Measurements from ENCODE around the gene PTBP2. TPM values are rescaled to one million over a fixed set of nuclear protein-coding genes. Genes with fewer than 3 reads are reported as not detected.

Gene PTBP2, protein sequence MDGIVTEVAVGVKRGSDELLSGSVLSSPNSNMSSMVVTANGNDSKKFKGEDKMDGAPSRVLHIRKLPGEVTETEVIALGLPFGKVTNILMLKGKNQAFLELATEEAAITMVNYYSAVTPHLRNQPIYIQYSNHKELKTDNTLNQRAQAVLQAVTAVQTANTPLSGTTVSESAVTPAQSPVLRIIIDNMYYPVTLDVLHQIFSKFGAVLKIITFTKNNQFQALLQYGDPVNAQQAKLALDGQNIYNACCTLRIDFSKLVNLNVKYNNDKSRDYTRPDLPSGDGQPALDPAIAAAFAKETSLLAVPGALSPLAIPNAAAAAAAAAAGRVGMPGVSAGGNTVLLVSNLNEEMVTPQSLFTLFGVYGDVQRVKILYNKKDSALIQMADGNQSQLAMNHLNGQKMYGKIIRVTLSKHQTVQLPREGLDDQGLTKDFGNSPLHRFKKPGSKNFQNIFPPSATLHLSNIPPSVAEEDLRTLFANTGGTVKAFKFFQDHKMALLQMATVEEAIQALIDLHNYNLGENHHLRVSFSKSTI
- 29.7 TPM for total RNA-seq (ENCODE audit: unreplicated experiment)
- long read RNA-seq, partial matches to known transcripts = 1 of 9 reads
- long read RNA-seq, other reads (novel, unspliced or antisense) = 7 of 9 reads

DNA sequence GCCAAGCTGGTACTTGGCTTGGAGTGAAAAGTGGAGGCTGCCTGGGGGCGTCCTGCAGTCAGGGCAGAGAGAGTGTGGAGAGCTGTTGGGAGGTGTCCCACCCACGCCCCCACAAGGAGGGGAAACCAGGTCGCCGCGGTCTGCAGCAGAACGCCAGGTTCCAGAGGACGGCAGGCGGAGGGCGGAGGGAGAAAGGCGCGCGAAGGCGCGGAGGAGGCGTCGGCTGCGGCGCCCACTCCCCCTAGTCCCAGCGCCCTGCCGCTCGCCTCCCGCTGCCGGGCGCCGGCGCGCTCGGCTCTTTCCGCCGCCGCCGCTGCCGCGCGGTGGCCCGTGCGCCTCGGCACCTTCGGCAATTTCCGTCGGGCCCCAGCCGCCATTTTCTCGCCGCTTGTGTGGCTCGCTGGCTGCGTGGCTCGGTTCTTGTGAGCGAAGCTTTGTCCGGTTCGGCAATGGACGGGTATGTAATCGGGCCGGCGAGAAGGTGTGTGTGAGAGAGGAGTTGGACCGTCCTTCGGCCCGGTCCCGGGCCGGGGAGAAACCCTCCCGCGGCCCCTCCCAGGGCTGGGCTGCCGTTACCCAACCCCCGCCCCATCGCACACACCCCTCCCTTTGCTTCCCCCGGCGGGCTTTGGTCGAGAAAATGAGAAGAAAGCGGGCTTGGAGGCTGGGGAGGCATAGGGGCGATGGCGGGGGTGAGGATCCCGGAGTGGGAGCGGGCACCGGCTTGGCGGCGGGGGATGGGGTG, at the start of gene PTBP2:
Gene PTBP2, plus strand, starts transcription at position 369 of the 745 bp plus-strand sequence. Its CDS starts 81 bp downstream, at position 450.
- H3K36me3 Mint-ChIP-seq (ENCODE audit: low read depth, unreplicated experiment) = peaks cover 10% of the 10 kb centered on the region

DNA sequence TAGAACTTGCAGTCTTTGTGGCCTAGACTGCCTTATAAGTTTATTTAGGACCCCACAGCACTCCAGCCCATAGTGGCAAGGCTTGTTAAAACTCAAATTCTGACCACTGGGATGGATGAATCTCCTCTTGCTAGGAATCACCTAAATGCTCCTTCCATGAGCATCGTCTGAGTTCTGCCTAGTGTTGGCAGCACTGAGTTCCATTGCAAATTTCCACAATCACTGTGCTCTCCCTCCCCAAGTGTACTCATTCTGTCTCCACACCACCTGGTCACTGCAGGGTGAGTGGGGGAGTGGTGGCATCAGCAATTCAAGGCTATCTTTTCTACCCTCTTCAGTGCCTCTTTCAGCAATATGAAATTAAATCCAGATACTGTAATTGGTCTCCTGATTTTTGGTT, 46.7 kb upstream of the PTBP2 start:
- TF ChIP-seq, protein P1, sequence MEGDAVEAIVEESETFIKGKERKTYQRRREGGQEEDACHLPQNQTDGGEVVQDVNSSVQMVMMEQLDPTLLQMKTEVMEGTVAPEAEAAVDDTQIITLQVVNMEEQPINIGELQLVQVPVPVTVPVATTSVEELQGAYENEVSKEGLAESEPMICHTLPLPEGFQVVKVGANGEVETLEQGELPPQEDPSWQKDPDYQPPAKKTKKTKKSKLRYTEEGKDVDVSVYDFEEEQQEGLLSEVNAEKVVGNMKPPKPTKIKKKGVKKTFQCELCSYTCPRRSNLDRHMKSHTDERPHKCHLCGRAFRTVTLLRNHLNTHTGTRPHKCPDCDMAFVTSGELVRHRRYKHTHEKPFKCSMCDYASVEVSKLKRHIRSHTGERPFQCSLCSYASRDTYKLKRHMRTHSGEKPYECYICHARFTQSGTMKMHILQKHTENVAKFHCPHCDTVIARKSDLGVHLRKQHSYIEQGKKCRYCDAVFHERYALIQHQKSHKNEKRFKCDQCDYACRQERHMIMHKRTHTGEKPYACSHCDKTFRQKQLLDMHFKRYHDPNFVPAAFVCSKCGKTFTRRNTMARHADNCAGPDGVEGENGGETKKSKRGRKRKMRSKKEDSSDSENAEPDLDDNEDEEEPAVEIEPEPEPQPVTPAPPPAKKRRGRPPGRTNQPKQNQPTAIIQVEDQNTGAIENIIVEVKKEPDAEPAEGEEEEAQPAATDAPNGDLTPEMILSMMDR (IDR thresholded peaks at IDR 0.05; ENCODE audit: unreplicated experiment) = no peak
- Mint-ChIP-seq H3K27me3 (ENCODE audit: unreplicated experiment) (no peaks in the 10 kb centered on the region), H3K4me3 (ENCODE audit: unreplicated experiment) (no peak overlapping the region), H3K4me1 (ENCODE audit: unreplicated experiment) (no peaks in the 10 kb centered on the region), H3K36me3 (ENCODE audit: low read depth, unreplicated experiment) (no peaks in the 10 kb centered on the region), H3K9me3 (ENCODE audit: unreplicated experiment) (peaks cover 6% of the 10 kb centered on the region), H3K27ac (ENCODE audit: unreplicated experiment) (no peak overlapping the region)
- DNase-seq (ENCODE audit: low spot score) = no peak

More for the DNA sequence above, at the start of gene PTBP2:
- peak within 1 kb of the TSS; percentile 99 for H3K4me3 Mint-ChIP-seq (ENCODE audit: unreplicated experiment)
- H3K9me3 Mint-ChIP-seq (ENCODE audit: unreplicated experiment) = no peaks in the 10 kb centered on the region
- H3K27ac Mint-ChIP-seq (ENCODE audit: unreplicated experiment) = peak within 1 kb of the TSS; percentile 95
- H3K27me3 Mint-ChIP-seq (ENCODE audit: unreplicated experiment) = peaks cover 6% of the 10 kb centered on the region
- H3K4me1 Mint-ChIP-seq (ENCODE audit: unreplicated experiment) = peaks cover 19% of the 10 kb centered on the region
- peak; percentile 87 for DNase-seq (ENCODE audit: low spot score)
- TF ChIP-seq, protein P1 (IDR thresholded peaks at IDR 0.05; ENCODE audit: unreplicated experiment) = no peak

DNA sequence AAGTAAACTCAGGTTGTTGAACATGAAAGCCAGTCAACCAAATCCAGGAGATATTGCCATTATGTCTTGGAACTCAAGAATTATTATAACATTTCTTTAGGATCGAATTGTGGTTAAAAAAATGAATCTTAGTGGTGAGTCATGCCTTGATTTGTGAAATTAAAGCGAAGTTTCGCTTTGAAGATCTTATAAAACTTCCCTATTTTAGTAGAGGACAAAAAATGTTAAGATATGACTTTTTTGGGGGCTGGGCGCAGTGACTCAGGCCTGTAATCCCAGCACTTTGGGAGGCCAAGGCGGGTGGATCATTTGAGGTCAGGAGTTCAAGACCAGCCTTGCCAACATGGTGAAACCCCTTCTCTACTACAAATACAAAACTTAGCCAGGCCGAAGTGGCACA, 39.5 kb upstream of the PTBP2 start:
- no peaks in the 10 kb centered on the region for H3K36me3 Mint-ChIP-seq (ENCODE audit: low read depth, unreplicated experiment)
- H3K4me1 Mint-ChIP-seq (ENCODE audit: unreplicated experiment) = no peaks in the 10 kb centered on the region
- no peak overlapping the region for H3K4me3 Mint-ChIP-seq (ENCODE audit: unreplicated experiment)
- H3K27ac Mint-ChIP-seq (ENCODE audit: unreplicated experiment) = no peak overlapping the region
- DNase-seq (ENCODE audit: low spot score) = no peak
- no peaks in the 10 kb centered on the region for H3K9me3 Mint-ChIP-seq (ENCODE audit: unreplicated experiment)
- TF ChIP-seq, protein P1 (IDR thresholded peaks at IDR 0.05; ENCODE audit: unreplicated experiment) = no peak
- H3K27me3 Mint-ChIP-seq (ENCODE audit: unreplicated experiment) = peaks cover 1% of the 10 kb centered on the region

DNA sequence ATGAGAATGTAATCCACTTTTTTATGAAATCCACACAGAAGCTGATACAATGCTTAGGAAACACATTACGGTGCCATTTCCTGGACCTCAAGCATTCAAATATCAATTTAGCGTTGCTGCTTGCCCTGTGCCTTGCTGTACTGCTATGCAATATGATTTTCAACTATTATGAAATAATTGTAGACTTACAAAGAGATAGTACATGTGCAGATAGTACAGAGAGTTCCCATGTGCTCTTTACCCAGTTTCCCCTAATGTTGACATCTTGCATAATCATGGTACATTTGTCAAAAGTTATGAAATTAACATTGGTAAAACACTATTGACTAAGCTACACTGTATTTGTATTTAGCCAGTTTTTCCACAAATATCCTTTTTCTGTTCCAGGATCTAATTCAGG, 37.7 kb upstream of the PTBP2 start:
- Mint-ChIP-seq H3K27ac (ENCODE audit: unreplicated experiment) (no peak overlapping the region), H3K27me3 (ENCODE audit: unreplicated experiment) (peaks cover 1% of the 10 kb centered on the region), H3K4me1 (ENCODE audit: unreplicated experiment) (peaks cover 8% of the 10 kb centered on the region), H3K4me3 (ENCODE audit: unreplicated experiment) (no peak overlapping the region), H3K36me3 (ENCODE audit: low read depth, unreplicated experiment) (no peaks in the 10 kb centered on the region), H3K9me3 (ENCODE audit: unreplicated experiment) (no peaks in the 10 kb centered on the region)
- DNase-seq (ENCODE audit: low spot score) = no peak
- TF ChIP-seq, protein P1 (IDR thresholded peaks at IDR 0.05; ENCODE audit: unreplicated experiment) = no peak

Measured in endothelial cell (in vitro differentiated cells).